Right lung (tissue), 5 donors: ENCODE results near the gene POLR2L. TPM values are rescaled to one million over a fixed set of nuclear protein-coding genes. Genes with fewer than 3 reads are reported as not detected.

Source experiments
- DNase-seq, 2 donors: peaks; one replicate each; pipeline ENCODE4 v3.0.0-alpha.2; 2013
- polyA plus RNA-seq, 5 donors: library from polyadenylated mRNA; unstranded; fragments of 120-200 nt; gene quantifications; one replicate each; pipeline versions ENCODE4 v1.2.1 to v1.2.3, GENCODE V29; 2013; ENCODE audit warnings: inconsistent platforms in 1 of 5, low replicate concordance in 1 of 5; ENCODE audit not compliant: insufficient read length in 5 of 5, insufficient read depth in 1 of 5

The POLR2L gene
- polyA plus RNA-seq, 5 donors: 67.8 to 164 (median 85.4) TPM

DNA sequence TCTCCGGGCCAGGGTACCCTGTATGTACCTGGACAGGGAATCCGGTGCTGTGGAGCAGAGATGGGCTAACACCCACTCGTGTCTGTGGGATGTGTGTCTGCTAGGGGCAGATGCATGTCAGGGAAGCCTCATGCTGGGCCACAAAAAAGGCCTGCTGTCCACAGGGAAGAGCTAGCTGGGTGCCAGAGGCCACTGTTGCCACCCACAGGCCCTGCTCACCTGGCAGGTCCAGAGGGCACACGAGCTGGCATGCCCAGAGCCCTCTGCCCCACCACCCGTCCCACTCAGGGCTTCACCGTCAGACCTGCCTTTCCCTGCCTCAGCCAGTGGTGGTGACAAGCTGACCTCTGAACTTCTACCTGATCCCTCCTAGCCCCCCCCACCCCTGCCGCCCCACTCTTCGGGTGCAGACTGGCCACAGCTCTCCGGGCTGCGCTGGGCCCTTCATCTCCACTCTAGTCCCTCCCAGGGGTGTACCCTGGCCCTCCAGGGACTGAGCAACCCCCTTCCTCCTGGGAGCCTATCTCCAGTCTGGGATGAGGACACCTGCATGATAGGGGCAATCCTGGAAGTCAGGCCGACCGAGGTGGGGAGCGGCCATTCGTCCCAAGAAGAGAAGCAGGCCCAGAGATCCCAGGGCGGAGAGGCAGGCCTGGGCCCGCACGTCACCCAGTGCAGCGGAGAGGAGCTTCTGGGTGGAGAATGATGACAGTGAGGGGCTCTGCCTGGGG is 45.6 kb downstream of the POLR2L start:
- DNase-seq: no peak

DNA sequence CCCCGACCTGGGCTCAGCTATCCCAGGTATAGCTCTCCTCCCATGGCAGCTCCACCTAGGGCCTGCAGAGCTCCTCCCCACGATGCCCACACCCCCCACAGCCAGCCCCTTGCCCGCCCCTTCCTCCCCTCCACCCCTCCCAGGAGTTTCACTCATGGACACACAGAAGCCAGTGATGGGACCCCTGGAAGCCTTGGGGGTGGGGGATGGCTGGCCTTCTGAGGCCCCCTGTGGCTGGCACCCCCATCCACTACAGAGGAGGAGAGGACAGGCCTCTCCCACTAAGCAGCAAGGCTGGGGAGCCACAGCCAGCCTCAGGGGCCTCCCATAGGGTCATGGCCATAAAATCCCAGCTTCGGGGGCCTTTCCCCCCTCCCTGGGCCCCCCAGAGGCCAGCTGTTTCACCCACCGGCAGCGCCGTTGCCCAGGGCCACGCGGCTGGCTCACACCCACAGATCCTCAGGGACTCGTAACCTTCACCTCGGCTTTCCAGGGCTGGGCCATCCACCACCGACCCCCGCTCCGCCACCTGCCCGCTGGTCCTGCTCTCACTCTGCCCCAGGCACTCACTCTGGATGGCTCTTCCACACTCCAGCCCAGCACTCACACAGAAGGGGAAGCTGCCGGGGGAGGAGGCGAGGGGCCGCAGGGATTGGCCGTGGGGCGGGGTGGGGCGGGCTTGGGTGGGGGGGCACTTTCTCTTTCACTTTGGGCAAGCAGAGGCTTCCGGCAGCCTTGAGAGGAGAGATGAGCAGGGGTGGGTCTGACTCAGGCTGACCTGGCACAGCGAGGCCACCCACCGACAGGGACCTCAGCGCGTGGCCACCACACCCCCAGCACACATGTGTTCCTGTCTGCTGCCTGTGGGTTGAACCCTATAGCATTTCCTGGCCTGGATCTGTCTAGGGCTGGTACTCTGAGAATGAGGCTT is 46.4 kb downstream of the POLR2L start:
- DNase-seq: peak; percentile 66 to 72

DNA sequence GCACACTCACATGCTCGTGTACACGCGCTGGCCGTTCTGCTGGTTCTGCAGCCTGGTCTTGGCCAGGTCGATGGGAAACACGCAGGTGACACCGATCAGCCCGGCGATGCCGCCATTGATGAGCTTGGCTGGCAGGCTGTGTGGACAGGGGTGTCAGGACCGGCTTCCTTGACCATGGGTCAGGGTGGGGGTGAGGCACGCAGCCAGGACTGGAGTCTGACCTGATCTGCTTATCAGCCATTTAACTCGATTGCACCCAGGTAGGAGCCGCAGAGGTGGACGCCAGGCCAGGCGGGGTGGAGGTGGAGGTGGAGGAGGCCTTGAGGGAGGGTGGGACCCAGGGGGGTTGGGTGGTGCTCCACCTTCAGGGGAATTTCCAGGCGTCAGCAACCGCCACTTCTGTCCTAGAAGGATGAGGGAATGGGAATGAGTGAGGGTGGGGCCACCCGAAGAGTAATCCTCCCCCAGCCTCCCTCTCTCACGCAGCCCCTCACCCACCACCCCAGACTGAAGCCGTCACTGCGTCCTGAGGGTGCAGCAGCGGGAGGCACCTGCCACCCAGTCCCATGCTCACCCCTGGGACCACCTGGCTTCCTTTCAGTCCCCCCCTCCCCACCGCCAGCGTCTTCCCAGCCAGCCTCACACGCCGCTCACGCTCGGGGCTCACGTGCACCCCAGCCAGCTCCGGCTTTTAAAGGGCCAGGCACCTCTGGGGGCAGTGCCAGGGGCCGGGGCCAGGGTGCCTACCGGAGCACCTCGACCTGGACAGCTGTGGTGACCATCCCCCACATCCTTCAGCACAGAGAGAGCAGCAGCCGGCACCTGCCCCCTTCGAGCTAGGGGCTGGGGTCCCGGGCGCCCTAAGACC is 47.3 kb downstream of the POLR2L start:
- DNase-seq: no peak

DNA sequence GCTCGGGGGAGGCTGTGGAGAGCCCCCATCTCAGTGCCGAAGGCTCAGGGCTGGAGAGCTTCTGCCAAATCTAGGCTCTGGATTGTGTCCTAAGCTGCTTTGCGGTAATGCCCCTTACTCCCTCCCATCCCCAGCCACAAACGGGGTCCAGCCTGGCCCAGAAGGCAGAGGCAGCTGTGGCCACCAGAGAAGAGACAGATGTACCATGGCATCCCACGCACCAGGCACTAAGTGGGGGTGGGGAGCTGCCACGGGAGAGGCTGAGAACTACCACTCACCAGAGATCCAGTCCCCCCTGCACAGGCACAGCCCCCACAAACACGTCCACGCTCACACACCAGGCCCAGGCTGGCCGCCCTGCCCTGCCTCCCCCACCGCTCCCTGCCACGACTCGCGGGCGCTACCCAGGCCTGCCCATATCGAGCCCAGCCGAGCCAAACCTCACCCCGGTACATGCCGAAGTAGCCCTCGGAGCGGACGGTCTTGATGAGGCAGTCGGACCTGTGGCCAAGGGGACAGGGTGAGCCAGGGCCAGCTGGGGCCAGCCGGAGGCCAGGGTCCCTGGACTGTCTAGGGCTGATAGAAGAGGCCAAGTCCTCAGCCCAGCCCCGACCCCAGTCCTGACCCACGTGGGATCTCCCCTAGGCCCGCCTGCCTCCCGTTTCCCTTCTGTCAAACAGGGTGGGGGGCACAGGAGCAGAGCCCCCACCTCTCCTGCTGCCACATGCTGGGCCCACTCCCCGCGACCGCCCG is 48.1 kb downstream of the POLR2L start:
- no peak for DNase-seq

DNA sequence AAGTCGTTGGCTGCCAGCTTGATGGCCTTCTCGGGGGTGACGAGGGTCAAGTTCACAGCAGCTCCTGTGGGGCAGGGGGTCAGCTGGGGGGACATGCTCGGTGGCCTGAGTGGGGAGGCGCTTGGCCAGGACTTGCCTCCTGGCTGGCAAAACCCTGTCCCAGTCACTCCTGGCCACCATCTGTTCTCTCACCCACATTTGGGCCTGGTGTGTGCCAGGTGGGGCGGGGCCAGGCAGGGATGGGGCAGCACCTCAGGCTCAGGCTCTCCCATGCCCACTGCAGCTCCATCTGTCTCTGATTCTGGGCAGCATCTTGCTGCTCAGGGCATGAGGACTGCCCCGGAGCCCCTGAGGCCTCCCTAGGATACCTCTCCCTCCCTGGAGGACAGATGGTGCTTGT is 48.8 kb downstream of the POLR2L start:
- DNase-seq: no peak

DNA sequence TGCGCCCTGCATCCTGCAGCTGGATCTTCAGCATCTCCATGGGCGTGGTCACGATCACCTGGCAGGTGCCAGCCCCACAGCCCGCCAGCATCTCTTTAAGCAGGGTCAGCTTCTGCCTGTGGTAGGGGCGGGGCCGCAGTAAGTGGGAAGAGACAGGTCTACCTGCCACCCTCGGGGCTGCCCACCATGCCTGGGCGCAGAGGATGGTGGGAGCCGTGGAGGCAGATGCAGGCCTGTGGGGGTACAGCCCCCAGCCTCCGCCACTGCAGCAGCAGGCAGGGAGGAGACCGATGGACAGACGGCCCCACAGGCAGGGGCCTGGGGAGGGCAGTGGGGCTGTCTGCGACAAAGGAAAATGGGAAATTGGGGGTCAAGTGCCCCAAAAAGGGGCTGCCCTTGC is 49.5 kb downstream of the POLR2L start:
- DNase-seq: no peak

DNA sequence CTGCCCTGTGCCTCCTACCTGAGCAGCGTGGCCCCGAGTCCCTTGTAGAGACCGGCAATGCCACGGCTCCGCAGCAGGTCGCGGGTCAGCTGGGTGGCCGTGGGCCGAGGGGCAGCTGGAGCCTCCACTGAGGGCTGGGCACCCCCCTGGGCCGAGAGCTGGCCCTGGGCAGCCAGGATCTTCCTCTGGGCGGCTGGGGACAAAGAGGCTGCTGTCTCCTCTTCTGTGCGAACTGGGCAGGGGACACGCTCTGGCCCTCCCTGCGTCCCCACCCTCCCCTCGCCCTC is 49.9 kb downstream of the POLR2L start:
- no peak for DNase-seq

DNA sequence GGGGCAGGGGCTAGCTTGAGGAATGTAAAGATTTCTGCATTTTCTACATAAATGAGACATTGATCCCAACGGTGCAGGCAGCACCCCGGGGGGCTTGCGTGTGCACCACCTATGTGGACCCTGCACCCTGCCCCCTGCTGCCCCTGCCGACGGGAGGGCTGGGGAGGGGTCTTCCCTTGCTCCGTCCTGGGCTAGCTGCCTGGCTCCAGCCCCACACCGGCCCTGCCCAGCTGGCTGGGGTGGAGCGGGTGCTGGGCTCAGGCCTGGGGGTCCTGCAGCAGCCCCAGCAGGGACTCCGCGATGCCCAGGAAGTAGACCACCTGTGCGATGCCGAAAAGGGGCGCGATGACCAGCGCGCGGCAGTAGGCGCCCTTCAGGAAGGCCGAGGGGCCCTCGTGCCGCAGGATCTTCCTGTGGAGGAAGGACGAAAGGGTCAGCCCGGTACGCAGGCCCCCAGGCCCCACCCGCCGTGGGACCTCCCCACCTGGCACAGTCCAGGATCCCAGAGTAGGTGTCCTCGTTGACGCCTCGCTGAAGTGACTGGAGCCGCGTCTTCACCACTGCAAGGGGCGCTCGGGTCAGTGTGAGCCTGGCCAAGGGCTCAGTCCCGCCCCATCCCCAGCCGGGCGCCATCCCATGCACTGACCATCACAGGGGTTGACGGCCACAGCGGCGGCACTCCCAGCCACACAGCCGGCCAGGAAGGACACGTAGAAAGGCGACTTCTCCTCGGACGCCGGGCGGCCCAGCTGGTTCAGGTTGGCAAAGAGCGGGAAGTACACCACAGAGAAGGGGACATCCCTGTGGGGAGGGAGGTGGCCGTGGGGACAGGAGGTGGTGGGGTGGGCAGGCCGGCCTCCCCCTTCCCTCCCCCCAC is 50.4 kb downstream of the POLR2L start:
- DNase-seq: no peak

DNA sequence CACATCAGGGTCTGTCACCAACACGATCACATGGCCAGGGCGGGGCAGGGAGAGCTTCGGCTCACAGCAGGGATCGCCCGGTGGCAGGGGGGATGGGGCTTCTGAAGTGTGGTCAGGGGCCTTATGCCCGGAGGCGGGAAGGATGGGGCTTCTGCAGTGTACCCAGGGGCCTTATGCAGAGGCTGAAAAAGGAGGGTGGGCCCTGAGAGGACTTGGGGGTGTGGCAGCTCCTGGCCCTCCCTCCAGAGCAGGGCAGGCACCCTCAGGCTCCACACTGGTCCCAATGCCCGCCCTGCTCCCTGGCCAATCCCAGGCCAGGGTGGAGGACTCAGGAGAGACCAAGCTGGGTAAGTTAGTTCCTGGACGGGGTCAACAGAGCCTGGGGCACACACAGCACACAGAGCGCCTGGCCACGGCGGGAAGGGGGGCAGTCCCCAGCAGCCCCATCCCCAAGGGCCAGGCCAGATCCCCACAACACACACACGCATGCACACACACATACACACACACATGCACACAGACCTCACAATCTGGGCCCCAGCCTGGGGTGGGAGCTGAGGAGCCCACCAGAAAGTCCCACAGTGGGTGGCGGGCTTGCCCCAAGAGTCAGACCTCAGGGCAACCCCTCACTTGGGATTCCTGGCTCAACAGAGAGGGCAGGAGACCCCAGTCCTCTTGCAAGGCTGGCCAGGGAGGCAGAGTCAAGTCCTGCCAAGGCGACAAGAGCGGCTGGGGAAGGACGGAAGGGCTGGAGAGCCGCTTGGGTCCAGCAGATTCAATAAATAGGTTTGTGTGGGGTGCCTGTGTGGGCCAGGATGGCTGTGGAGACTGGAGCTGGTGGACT is 51.4 kb downstream of the POLR2L start:
- no peak for DNase-seq

DNA sequence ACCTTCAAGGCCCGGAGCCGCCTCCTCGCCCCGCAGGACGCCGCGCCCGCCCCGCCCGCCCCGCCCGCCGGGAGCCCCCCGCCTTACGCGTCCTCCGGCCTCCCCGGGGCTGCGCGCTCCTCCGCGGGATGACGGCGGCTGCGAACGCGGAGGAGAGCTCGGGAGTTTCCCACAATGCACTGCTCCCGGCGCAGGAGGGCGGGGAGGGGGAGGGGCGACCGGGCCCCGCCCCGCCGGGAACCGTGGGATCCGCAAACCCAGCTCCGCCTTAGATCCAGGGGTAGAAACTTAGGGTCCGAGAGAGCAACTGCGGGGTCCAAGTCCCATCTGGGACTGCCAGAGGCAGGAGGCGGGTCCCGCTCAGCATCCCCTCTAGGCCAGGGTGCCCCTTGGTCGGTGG is 52.4 kb downstream of the POLR2L start, which contains the start of gene CEND1:
TSS of gene CEND1 (minus strand) at position 148 of the 400 bp plus-strand sequence. CDS start 1,514 bp downstream, outside the sequence.
- no peak for DNase-seq

Other genes starting within 250 kb of the POLR2L start
- 10 to 100 TPM in 3 of 5 donors, 1 to 10 TPM in 2; 6.9 to 19.1 (median 11.5) TPM for gene IRF7, start 226.6 kb downstream of the POLR2L start, polyA plus RNA-seq
- gene CDHR5, start 217.6 kb downstream of the POLR2L start, polyA plus RNA-seq: under 1 TPM; 0.20 to 0.86 (median 0.58) TPM
- gene SCT, start 215.3 kb downstream of the POLR2L start, polyA plus RNA-seq: 10 to 100 TPM in 1 of 5 donors, 1 to 10 TPM in 4; 1.2 to 14.9 (median 1.7) TPM
- 1 to 10 TPM in 2 of 5 donors, under 1 TPM in 3; 0.21 to 1.5 (median 0.74) TPM for gene DRD4, start 205.3 kb downstream of the POLR2L start, polyA plus RNA-seq
- gene DEAF1, start 147.3 kb downstream of the POLR2L start, polyA plus RNA-seq: 10 to 100 TPM; 32.7 to 49.5 (median 37.7) TPM
- gene TMEM80, start 146.7 kb downstream of the POLR2L start, polyA plus RNA-seq: 10 to 100 TPM; 23.2 to 35.8 (median 29.9) TPM
- gene EPS8L2, start 136.3 kb downstream of the POLR2L start, polyA plus RNA-seq: 10 to 100 TPM; 41.3 to 88.7 (median 81.2) TPM
- 100 to 1,000 TPM; 100 to 129 (median 107) TPM for gene TALDO1, start 95.1 kb downstream of the POLR2L start, polyA plus RNA-seq
- gene GATD1, start 65.0 kb downstream of the POLR2L start, polyA plus RNA-seq: 10 to 100 TPM; 41.4 to 80.2 (median 61.8) TPM
- gene CEND1, start 52.4 kb downstream of the POLR2L start, polyA plus RNA-seq: under 1 TPM in 3 of 5 donors, not detected in 2; 0.18 to 0.24 (median 0.22) TPM
- 10 to 100 TPM in 4 of 5 donors, 1 to 10 TPM in 1; 9.4 to 25.4 (median 15.7) TPM for gene SLC25A22, start 44.2 kb downstream of the POLR2L start, polyA plus RNA-seq
- 10 to 100 TPM in 4 of 5 donors, 1 to 10 TPM in 1; 9.0 to 16.6 (median 11.6) TPM for gene PIDD1, start 37.3 kb downstream of the POLR2L start, polyA plus RNA-seq
- 1,000 to 10,000 TPM; 1,010 to 1,715 (median 1,239) TPM for gene RPLP2, start 32.6 kb downstream of the POLR2L start, polyA plus RNA-seq
- gene PNPLA2, start 23.6 kb downstream of the POLR2L start, polyA plus RNA-seq: 10 to 100 TPM; 23.4 to 54.7 (median 38.0) TPM
- 10 to 100 TPM; 13.6 to 31.6 (median 21.5) TPM for gene CRACR2B, start 14.6 kb downstream of the POLR2L start, polyA plus RNA-seq
- gene CD151, start 9.6 kb downstream of the POLR2L start, polyA plus RNA-seq: 100 to 1,000 TPM; 124 to 208 (median 165) TPM
- gene TSPAN4, start 323 bp upstream of the POLR2L start, polyA plus RNA-seq: 10 to 100 TPM; 42.4 to 94.6 (median 63.9) TPM
- gene CHID1, start 68.3 kb upstream of the POLR2L start, polyA plus RNA-seq: 100 to 1,000 TPM in 1 of 5 donors, 10 to 100 TPM in 4; 77.0 to 101 (median 86.2) TPM
- gene AP2A2, start 83.3 kb upstream of the POLR2L start, polyA plus RNA-seq: 10 to 100 TPM; 74.4 to 84.3 (median 79.2) TPM
- gene MUC6, start 194.2 kb upstream of the POLR2L start, polyA plus RNA-seq: under 1 TPM; 0.24 to 0.57 (median 0.54) TPM
- under 1 TPM; 0.01 to 0.26 (median 0.04) TPM for gene MUC2, start 232.3 kb upstream of the POLR2L start, polyA plus RNA-seq